HG03342 (cell line): Measurements from ENCODE around the gene OLFM2.
"Not testable (repeated sequence)": the region's sequence is repeated elsewhere in the genome, so short reads cannot be mapped to it uniquely, and the experiment has no call there.

ENCODE experiments used
- ATAC-seq: cut with Tn5 transposase; IDR thresholded peaks from one replicate; pipeline ENCODE4 v1.9.1; 2021; ENCODE audit warnings: mild to moderate bottlenecking, moderate library complexity; ENCODE audit not compliant: unreplicated experiment

Gene OLFM2

GRCh38 chr19:9865732-9866501 is 70.4 kb downstream of the OLFM2 start:
- ATAC-seq, result no peak

GRCh38 chr19:9863759-9864158 is 72.6 kb downstream of the OLFM2 start:
- ATAC-seq, result no peak

GRCh38 chr19:9862938-9863337 is 73.4 kb downstream of the OLFM2 start:
- ATAC-seq, result no peak

- ATAC-seq, result no peak
Measured at GRCh38 chr19:9861503-9861902, 74.8 kb downstream of the OLFM2 start.

- no peak for ATAC-seq
Measured at GRCh38 chr19:9860407-9860806, 75.9 kb downstream of the OLFM2 start.

GRCh38 chr19:9858766-9859165 is 77.5 kb downstream of the OLFM2 start:
- ATAC-seq, result no peak

- ATAC-seq, result no peak
Measured at GRCh38 chr19:9857920-9858746, 78.2 kb downstream of the OLFM2 start.

GRCh38 chr19:9857076-9857721 is 79.1 kb downstream of the OLFM2 start:
- no peak for ATAC-seq

GRCh38 chr19:9856609-9857008 is 79.7 kb downstream of the OLFM2 start:
- no peak for ATAC-seq

- ATAC-seq, result no peak
Measured at GRCh38 chr19:9854282-9854846, 82.0 kb downstream of the OLFM2 start.

- ATAC-seq, result no peak
Measured at GRCh38 chr19:9850235-9850959, 85.9 kb downstream of the OLFM2 start.

GRCh38 chr19:9849791-9850190 is 86.5 kb downstream of the OLFM2 start:
- no peak for ATAC-seq

- ATAC-seq, result no peak
Measured at GRCh38 chr19:9848762-9849161, 87.6 kb downstream of the OLFM2 start.

GRCh38 chr19:9848060-9848459 is 88.3 kb downstream of the OLFM2 start:
- no peak for ATAC-seq

- ATAC-seq, result no peak
Measured at GRCh38 chr19:9847087-9847671, 89.1 kb downstream of the OLFM2 start.

- ATAC-seq, result not testable (repeated sequence)
Measured at GRCh38 chr19:9843626-9844273, 92.6 kb downstream of the OLFM2 start.

- ATAC-seq, result no peak
Measured at GRCh38 chr19:9842834-9843625, 93.3 kb downstream of the OLFM2 start.

GRCh38 chr19:9839415-9839814 is 96.9 kb downstream of the OLFM2 start:
- ATAC-seq, result no peak

GRCh38 chr19:9838324-9838723 is 98.0 kb downstream of the OLFM2 start:
- ATAC-seq, result no peak
